HG03025 (cell line): ENCODE results near the gene KCNJ16.
A peak's percentile ranks its signal among the peaks of the same experiment; 100 is the strongest.

Experiments used
- ATAC-seq: cut with Tn5 transposase; IDR thresholded peaks from one replicate; pipeline ENCODE4 v1.9.1; 2021; ENCODE audit warnings: mild to moderate bottlenecking, moderate library complexity; ENCODE audit not compliant: unreplicated experiment, low FRiP score

KCNJ16 gene

GRCh38 chr17:70168044-70168976, 93.3 kb downstream of the KCNJ16 start:
- peak; percentile 28 for ATAC-seq

- peak; percentile 94 for ATAC-seq
Measured at GRCh38 chr17:70168977-70169708, 94.1 kb downstream of the KCNJ16 start, which contains the start of gene KCNJ2. KCNJ2 (plus strand) TSS chr17:70169532; CDS start chr17:70175040, 5,508 bp downstream.

GRCh38 chr17:70169709-70170597, 94.9 kb downstream of the KCNJ16 start:
- ATAC-seq = no peak

- no peak for ATAC-seq
Measured at GRCh38 chr17:70171159-70171558, 96.1 kb downstream of the KCNJ16 start.

GRCh38 chr17:70172449-70172848, 97.4 kb downstream of the KCNJ16 start:
- no peak for ATAC-seq

GRCh38 chr17:70172923-70173322, 97.9 kb downstream of the KCNJ16 start:
- no peak for ATAC-seq

- no peak for ATAC-seq
Measured at GRCh38 chr17:70173681-70174080, 98.7 kb downstream of the KCNJ16 start.

GRCh38 chr17:70181376-70181775, 106.4 kb downstream of the KCNJ16 start:
- ATAC-seq = no peak

- ATAC-seq = no peak
Measured at GRCh38 chr17:70181866-70182265, 106.8 kb downstream of the KCNJ16 start.

- ATAC-seq = no peak
Measured at GRCh38 chr17:70183508-70183907, 108.5 kb downstream of the KCNJ16 start.

- no peak for ATAC-seq
Measured at GRCh38 chr17:70184207-70184606, 109.2 kb downstream of the KCNJ16 start.

- no peak for ATAC-seq
Measured at GRCh38 chr17:70184770-70185169, 109.7 kb downstream of the KCNJ16 start.
